K562 (cell line): Measurements from ENCODE around the gene NIPBL. TPM values are rescaled to one million over a fixed set of nuclear protein-coding genes. Genes with fewer than 3 reads are reported as not detected.

ENCODE experiments used
- CUX1 ChIP-seq: fragments of 200-800 bp; sonication (Bioruptor generic); IDR thresholded peaks from 2 replicates; pipeline ENCODE4 v1.6.1; 2016; ENCODE audit warnings: missing genetic modification characterization, missing compliant biosample characterization
- CXXC5 ChIP-seq: fragments of 250-450 bp; sonication (Bioruptor Pico); IDR thresholded peaks from 2 replicates; pipeline ENCODE4 v1.8.0; 2022; ENCODE audit warnings: inconsistent platforms, mild to moderate bottlenecking, moderate library complexity
- DEAF1 ChIP-seq: fragments of 450-650 bp; formaldehyde crosslinking; IDR thresholded peaks from 2 replicates; pipeline ENCODE4 v1.4.0; 2020; ENCODE audit warnings: mild to moderate bottlenecking, moderate library complexity
- FUS ChIP-seq: fragments of 200-400 bp; formaldehyde crosslinking; optimal IDR thresholded peaks from 2 replicates; pipeline ENCODE3; 2017; ENCODE audit warnings: low read depth, low read length
- GABPA ChIP-seq: fragments of 200-800 bp; sonication (Bioruptor generic); conservative IDR thresholded peaks from 2 replicates; pipeline ENCODE4 v1.6.1; 2016; ENCODE audit warnings: low read depth, missing genetic modification characterization, missing compliant biosample characterization
- MEIS2 ChIP-seq: fragments of 450-650 bp; IDR thresholded peaks from 2 replicates; pipeline ENCODE4 v1.6.1; 2014; ENCODE audit warnings: mild to moderate bottlenecking; ENCODE audit not compliant: partially characterized antibody
- MITF ChIP-seq: IDR thresholded peaks from 2 replicates; pipeline ENCODE4 v1.6.1; 2014; ENCODE audit warnings: antibody characterized with exemption
- PHTF2 ChIP-seq: fragments of 250-450 bp; sonication (Bioruptor Pico); IDR thresholded peaks from 2 replicates; pipeline ENCODE4 v1.5.0; 2021; ENCODE audit warnings: mild to moderate bottlenecking
- PPARD ChIP-seq: fragments of 250-450 bp; sonication (Bioruptor Pico); IDR thresholded peaks from 2 replicates; pipeline ENCODE4 v1.8.0; 2022; ENCODE audit warnings: inconsistent platforms, mild to moderate bottlenecking, moderate library complexity
- PTTG1 ChIP-seq: fragments of 450-650 bp; IDR thresholded peaks from 2 replicates; pipeline ENCODE4 v1.6.1; 2016; ENCODE audit warnings: low read depth, mild to moderate bottlenecking, missing genetic modification characterization, missing compliant biosample characterization
- TBP ChIP-seq: optimal IDR thresholded peaks from 2 replicates; pipeline ENCODE3; 2011; ENCODE audit warnings: low read depth, low read length, improper control_type of control experiment
- ZNF398 ChIP-seq: fragments of 250-450 bp; sonication (Bioruptor Pico); IDR thresholded peaks from 2 replicates; pipeline ENCODE4 v1.8.0; 2021; ENCODE audit warnings: moderate library complexity, mild to moderate bottlenecking, inconsistent platforms
- ZNF695 ChIP-seq: fragments of 450-650 bp; formaldehyde crosslinking; IDR thresholded peaks from 2 replicates; pipeline ENCODE4 v1.4.0; 2020; ENCODE audit warnings: mild to moderate bottlenecking, moderate library complexity
- polyA plus RNA-seq, 8 experiments: library from polyadenylated mRNA; depleted of rRNA in 4 of 8; stranded (reverse) in 5 of 8; unstranded in 3 of 8; fragments of >200 nt; fragmentation: Nextera tagmentation in 2 of 8; fragmentation: Illumina TruSeq in 1 of 8; extraction: Ambion mirVana in 2 of 8; extraction: Trizol in 1 of 8; gene quantifications; 2 replicates each; pipeline versions ENCODE4 v1.2.1 to v1.2.3, GENCODE V29; 2011 to 2014; ENCODE audit warnings: inconsistent platforms in 1 of 8, missing spikeins in 1 of 8
- total RNA-seq, 7 experiments: library from RNA; depleted of rRNA in 6 of 7; stranded (reverse); fragments of >200 nt in 6 of 7; fragmentation: Illumina TruSeq in 2 of 7; extraction: Trizol in 2 of 7; gene quantifications; 2 replicates each; pipeline versions ENCODE4 v1.2.1 to v1.2.3, GENCODE V29; 2011 to 2021; ENCODE audit warnings: low replicate concordance in 1 of 7
- TF ChIP-seq, protein P1 (sequence below): fragments of 450-650 bp; IDR thresholded peaks from one replicate; pipeline ENCODE4 v1.6.1; 2018; ENCODE audit warnings: mild to moderate bottlenecking, moderate library complexity; ENCODE audit not compliant: partially characterized antibody

NIPBL gene
- total and polyA plus RNA-seq, 9 of the 15 experiments (the other 6 are each of a cell fraction or from before 2014, with no cell fraction given), result 12.9 to 56.7 (median 38.9) TPM

- TF ChIP-seq, protein P1, sequence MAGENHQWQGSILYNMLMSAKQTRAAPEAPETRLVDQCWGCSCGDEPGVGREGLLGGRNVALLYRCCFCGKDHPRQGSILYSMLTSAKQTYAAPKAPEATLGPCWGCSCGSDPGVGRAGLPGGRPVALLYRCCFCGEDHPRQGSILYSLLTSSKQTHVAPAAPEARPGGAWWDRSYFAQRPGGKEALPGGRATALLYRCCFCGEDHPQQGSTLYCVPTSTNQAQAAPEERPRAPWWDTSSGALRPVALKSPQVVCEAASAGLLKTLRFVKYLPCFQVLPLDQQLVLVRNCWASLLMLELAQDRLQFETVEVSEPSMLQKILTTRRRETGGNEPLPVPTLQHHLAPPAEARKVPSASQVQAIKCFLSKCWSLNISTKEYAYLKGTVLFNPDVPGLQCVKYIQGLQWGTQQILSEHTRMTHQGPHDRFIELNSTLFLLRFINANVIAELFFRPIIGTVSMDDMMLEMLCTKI, result no peak
- TF ChIP-seq PPARD (CRISPR knock-in tag) (no peak), MITF (peak; percentile 66; the same call in 1 of the 2 replicates), CXXC5 (CRISPR knock-in tag) (no peak), TBP (no peak), CUX1 (no peak), ZNF695 (CRISPR knock-in tag) (no peak), DEAF1 (CRISPR knock-in tag) (peak; percentile 70), MEIS2 (no peak), FUS (no peak), PTTG1 (tag) (no peak), PHTF2 (CRISPR knock-in tag) (no peak), ZNF398 (CRISPR knock-in tag) (no peak), GABPA (tag) (peak; percentile 71)
These were observed 6.0 kb upstream of the NIPBL start (continued) for GRCh38 chr5:36870399-36871040.
